Upper lobe of left lung (tissue), 4 donors: Measurements from ENCODE around the gene CACNA1H.

Experiments used
- EP300 ChIP-seq, 4 donors: sonication (generic); formaldehyde crosslinking; IDR thresholded peaks; one replicate each; pipeline ENCODE4 v1.5.1; 2017; ENCODE audit warnings: antibody characterized with exemption in 4 of 4, control low read depth in 2 of 4
- POLR2A ChIP-seq, 4 donors: fragments of 450-650 bp; IDR thresholded peaks; one replicate each; pipeline ENCODE4 v1.5.1; 2016 to 2017; ENCODE audit warnings: antibody characterized with exemption in 4 of 4, mild to moderate bottlenecking in 2 of 4
- POLR2AphosphoS5 ChIP-seq, 2 donors: sonication (generic); formaldehyde crosslinking; IDR thresholded peaks; one replicate each; pipeline ENCODE4 v1.5.1; 2017; ENCODE audit warnings: antibody characterized with exemption in 2 of 2
- TF ChIP-seq, protein P1 (sequence below), 6 experiments: fragments of 450-650 bp in 4 of 6; fragments of 200-600 bp in 2 of 6; sonication (generic) in 2 of 6; IDR thresholded peaks; one replicate each; pipeline ENCODE4 v1.5.1; 2016 to 2019; ENCODE audit warnings: antibody characterized with exemption in 6 of 6

GRCh38 chr16:1133271-1133670 lies 19.6 kb upstream of the CACNA1H start:
- TF ChIP-seq POLR2A (IDR thresholded peaks at IDR 0.05), result no peak
- TF ChIP-seq, protein P1, sequence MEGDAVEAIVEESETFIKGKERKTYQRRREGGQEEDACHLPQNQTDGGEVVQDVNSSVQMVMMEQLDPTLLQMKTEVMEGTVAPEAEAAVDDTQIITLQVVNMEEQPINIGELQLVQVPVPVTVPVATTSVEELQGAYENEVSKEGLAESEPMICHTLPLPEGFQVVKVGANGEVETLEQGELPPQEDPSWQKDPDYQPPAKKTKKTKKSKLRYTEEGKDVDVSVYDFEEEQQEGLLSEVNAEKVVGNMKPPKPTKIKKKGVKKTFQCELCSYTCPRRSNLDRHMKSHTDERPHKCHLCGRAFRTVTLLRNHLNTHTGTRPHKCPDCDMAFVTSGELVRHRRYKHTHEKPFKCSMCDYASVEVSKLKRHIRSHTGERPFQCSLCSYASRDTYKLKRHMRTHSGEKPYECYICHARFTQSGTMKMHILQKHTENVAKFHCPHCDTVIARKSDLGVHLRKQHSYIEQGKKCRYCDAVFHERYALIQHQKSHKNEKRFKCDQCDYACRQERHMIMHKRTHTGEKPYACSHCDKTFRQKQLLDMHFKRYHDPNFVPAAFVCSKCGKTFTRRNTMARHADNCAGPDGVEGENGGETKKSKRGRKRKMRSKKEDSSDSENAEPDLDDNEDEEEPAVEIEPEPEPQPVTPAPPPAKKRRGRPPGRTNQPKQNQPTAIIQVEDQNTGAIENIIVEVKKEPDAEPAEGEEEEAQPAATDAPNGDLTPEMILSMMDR (IDR thresholded peaks at IDR 0.05), result no peak
- TF ChIP-seq POLR2AphosphoS5 (IDR thresholded peaks at IDR 0.05), result no peak
- TF ChIP-seq EP300 (IDR thresholded peaks at IDR 0.05), result no peak
